GM19193 (cell line): ENCODE measurements around the gene FAM89A.

ENCODE experiments used
- POLR2A ChIP-seq: IDR thresholded peaks from 4 replicates; pipeline ENCODE4 v1.6.1; 2011; ENCODE audit not compliant: insufficient read depth, insufficient read length; ENCODE audit errors: extremely low read depth

FAM89A gene

GRCh38 chr1:231064418-231064817, 24.4 kb upstream of the FAM89A start:
- no peak for TF ChIP-seq POLR2A

GRCh38 chr1:231063331-231063730, 23.3 kb upstream of the FAM89A start:
- TF ChIP-seq POLR2A, result no peak

- TF ChIP-seq POLR2A, result no peak
Observed at GRCh38 chr1:231062500-231063270, 22.6 kb upstream of the FAM89A start.

- no peak for TF ChIP-seq POLR2A
Observed at GRCh38 chr1:231059566-231060193, 19.6 kb upstream of the FAM89A start.

- TF ChIP-seq POLR2A, result no peak
Observed at GRCh38 chr1:231058416-231059109, 18.5 kb upstream of the FAM89A start.

- TF ChIP-seq POLR2A, result no peak
Observed at GRCh38 chr1:231057410-231057809, 17.4 kb upstream of the FAM89A start.

GRCh38 chr1:231055271-231055670, 15.2 kb upstream of the FAM89A start:
- TF ChIP-seq POLR2A, result no peak

- no peak for TF ChIP-seq POLR2A
Observed at GRCh38 chr1:231053493-231054162, 13.6 kb upstream of the FAM89A start.

GRCh38 chr1:231052777-231053176, 12.7 kb upstream of the FAM89A start:
- no peak for TF ChIP-seq POLR2A

GRCh38 chr1:231050395-231050794, 10.3 kb upstream of the FAM89A start:
- TF ChIP-seq POLR2A, result no peak

GRCh38 chr1:231049121-231049979, 9.3 kb upstream of the FAM89A start:
- TF ChIP-seq POLR2A, result no peak

GRCh38 chr1:231046730-231047395, 6.8 kb upstream of the FAM89A start:
- TF ChIP-seq POLR2A, result no peak

GRCh38 chr1:231045286-231045685, 5.2 kb upstream of the FAM89A start:
- no peak for TF ChIP-seq POLR2A

GRCh38 chr1:231044588-231044987, 4.5 kb upstream of the FAM89A start:
- TF ChIP-seq POLR2A, result no peak
